Colonic mucosa (tissue), 4 donors: ENCODE data around the gene EID2. TPM values are rescaled to one million over a fixed set of nuclear protein-coding genes. Genes with fewer than 3 reads are reported as not detected.

ENCODE experiments used
- DNase-seq: peaks from one replicate; pipeline ENCODE4 v3.0.0-alpha.2; 2020
- H3K27ac ChIP-seq: fragments of 200-600 bp; one replicate; pipeline ENCODE4 v1.8.0; 2021
- H3K27me3 ChIP-seq: fragments of 200-600 bp; one replicate; pipeline ENCODE4 v1.8.0; 2021
- H3K36me3 ChIP-seq: fragments of 200-600 bp; one replicate; pipeline ENCODE4 v1.8.0; 2021
- H3K4me1 ChIP-seq: fragments of 200-600 bp; one replicate; pipeline ENCODE4 v1.8.0; 2021; ENCODE audit warnings: mild to moderate bottlenecking
- H3K4me3 ChIP-seq: fragments of 200-600 bp; one replicate; pipeline ENCODE4 v1.8.0; 2021
- H3K9ac ChIP-seq, 2 donors: one replicate each; pipeline ENCODE4 v1.7.0; 2013; ENCODE audit warnings: control low read depth in 2 of 2, low read depth in 2 of 2, low read length in 2 of 2
- H3K9me3 ChIP-seq: fragments of 200-600 bp; one replicate; pipeline ENCODE4 v1.8.0; 2021
- CTCF ChIP-seq: fragments of 200-600 bp; IDR thresholded peaks from one replicate; pipeline ENCODE4 v1.8.0; 2022; ENCODE audit warnings: antibody characterized with exemption, mild to moderate bottlenecking
- intact Hi-C: fragments of 100-400 bp; cut with DNase I; formaldehyde crosslinking; loops from one replicate; pipeline ENCODE4 v1.14.1; 2022
- total RNA-seq, 2 donors: library from RNA; stranded (reverse); fragmentation: NEBNext Ultra II Directional in 1 of 2; extraction: Animal tissue kit (Norgen Biotek cat#: 25700) in 1 of 2; gene quantifications; one replicate each; pipeline ENCODE4 v1.2.1, GENCODE V29; 2021
- donor health status: healthy.
- donor health status: DM: no; HTN: no; CAD: no.
- donor health status: DM: no; HTN: no; CAD: no.

EID2 gene
- total RNA-seq, 2 donors from 2014 or later, result 11.4 to 11.9 TPM

GRCh38 chr19:39517432-39517831 lies 22.5 kb downstream of the EID2 start:
- Histone ChIP-seq H3K27me3 (peaks cover 26% of the 10 kb centered on the region), H3K4me3 (no peak overlapping the region), H3K9ac (no peak overlapping the region), H3K9me3 (no peaks in the 10 kb centered on the region), H3K27ac (no peak overlapping the region), H3K36me3 (no peaks in the 10 kb centered on the region), H3K4me1 (no peaks in the 10 kb centered on the region)
- no peak for TF ChIP-seq CTCF
- intact Hi-C loops, result no loop called here
- DNase-seq, result no peak

GRCh38 chr19:39516270-39516669 lies 23.7 kb downstream of the EID2 start:
- no peaks in the 10 kb centered on the region for H3K4me1 ChIP-seq
- DNase-seq, result no peak
- H3K4me3 ChIP-seq, result no peak overlapping the region
- H3K9ac ChIP-seq, result no peak overlapping the region
- intact Hi-C loops, result no loop called here
- peaks cover 26% of the 10 kb centered on the region for H3K27me3 ChIP-seq
- H3K27ac ChIP-seq, result no peak overlapping the region
- no peaks in the 10 kb centered on the region for H3K36me3 ChIP-seq
- no peak for TF ChIP-seq CTCF
- no peaks in the 10 kb centered on the region for H3K9me3 ChIP-seq

- DNase-seq, result no peak
- intact Hi-C loops, result no loop called here
- H3K9ac ChIP-seq, result no peak overlapping the region
- peaks cover 26% of the 10 kb centered on the region for H3K27me3 ChIP-seq
- TF ChIP-seq CTCF, result no peak
- H3K36me3 ChIP-seq, result no peaks in the 10 kb centered on the region
- no peaks in the 10 kb centered on the region for H3K4me1 ChIP-seq
- no peak overlapping the region for H3K27ac ChIP-seq
- H3K4me3 ChIP-seq, result peak overlapping the region; percentile 2
- no peaks in the 10 kb centered on the region for H3K9me3 ChIP-seq
Observed at GRCh38 chr19:39515551-39516191, 24.3 kb downstream of the EID2 start.

- Histone ChIP-seq H3K27ac (no peak within 1 kb of the TSS), H3K9me3 (no peaks in the 10 kb centered on the region), H3K36me3 (no peaks in the 10 kb centered on the region), H3K4me1 (no peaks in the 10 kb centered on the region), H3K4me3 (peak within 1 kb of the TSS; percentile 2), H3K27me3 (peaks cover 26% of the 10 kb centered on the region), H3K9ac (no peak within 1 kb of the TSS)
- intact Hi-C loops, result no loop called here
- TF ChIP-seq CTCF, result no peak
- no peak for DNase-seq
Observed at GRCh38 chr19:39514840-39515550, 25.0 kb downstream of the EID2 start, which contains the start of gene SELENOV. Gene SELENOV (plus strand): TSS chr19:39515139. CDS start chr19:39515213, 74 bp downstream.

- DNase-seq, result no peak
- TF ChIP-seq CTCF, result no peak
- intact Hi-C loops, result no loop called here
- Histone ChIP-seq H3K9ac (no peak overlapping the region), H3K27ac (no peak overlapping the region), H3K27me3 (peaks cover 37% of the 10 kb centered on the region), H3K9me3 (no peaks in the 10 kb centered on the region), H3K36me3 (no peaks in the 10 kb centered on the region), H3K4me3 (no peak overlapping the region), H3K4me1 (no peaks in the 10 kb centered on the region)
Observed at GRCh38 chr19:39512988-39513387, 27.0 kb downstream of the EID2 start.
